Neural progenitor cell (in vitro differentiated cells): ENCODE measurements around the gene TTC24. TPM values are rescaled to one million over a fixed set of nuclear protein-coding genes. Genes with fewer than 3 reads are reported as not detected.

Experiments used
- DNase-seq: peaks from one replicate; pipeline ENCODE4 v3.0.0-alpha.2; 2016; ENCODE audit warnings: low spot score
- H2AFZ ChIP-seq: fragments of 200-600 bp; sonication (generic); replicated peaks from 2 replicates; pipeline ENCODE4 v1.6.1; 2016; ENCODE audit warnings: antibody characterized with exemption
- H3F3A ChIP-seq: fragments of 200-600 bp; sonication (generic); 2 replicates; pipeline ENCODE4 v1.6.1; 2016; ENCODE audit warnings: antibody characterized with exemption, low read depth
- H3K27ac ChIP-seq: fragments of 200-600 bp; sonication (generic); 2 replicates; pipeline ENCODE4 v1.5.1; 2016; ENCODE audit warnings: mild to moderate bottlenecking
- H3K27me3 ChIP-seq: fragments of 200-600 bp; sonication (generic); 2 replicates; pipeline ENCODE4 v1.6.1; 2016; ENCODE audit warnings: mild to moderate bottlenecking, moderate library complexity
- H3K36me3 ChIP-seq: fragments of 200-600 bp; sonication (generic); 2 replicates; pipeline ENCODE4 v1.5.1; 2016
- H3K4me1 ChIP-seq: fragments of 200-600 bp; sonication (generic); 2 replicates; pipeline ENCODE4 v1.6.1; 2016; ENCODE audit warnings: mixed run types
- H3K4me2 ChIP-seq: fragments of 200-600 bp; sonication (generic); 2 replicates; pipeline ENCODE4 v1.6.1; 2016
- H3K4me3 ChIP-seq: fragments of 200-600 bp; sonication (generic); 2 replicates; pipeline ENCODE4 v1.5.1; 2016
- H3K79me2 ChIP-seq: fragments of 200-600 bp; sonication (generic); 2 replicates; pipeline ENCODE4 v1.6.1; 2016; ENCODE audit warnings: low read depth
- H3K9ac ChIP-seq: fragments of 200-600 bp; sonication (generic); 2 replicates; pipeline ENCODE4 v1.6.1; 2016
- H3K9me3 ChIP-seq: fragments of 200-600 bp; sonication (generic); 2 replicates; pipeline ENCODE4 v1.5.1; 2016; ENCODE audit warnings: low read depth
- H4K20me1 ChIP-seq: fragments of 200-600 bp; sonication (generic); 2 replicates; pipeline ENCODE4 v1.6.1; 2016; ENCODE audit warnings: low read depth
- H3K27ac Mint-ChIP-seq: 3 replicates; pipeline ENCODE4 v1.8.0; 2021; ENCODE audit warnings: mixed read lengths
- H3K27me3 Mint-ChIP-seq: 2 replicates; pipeline ENCODE4 v1.8.0; 2022; ENCODE audit warnings: low read depth, mild to moderate bottlenecking, inconsistent platforms, moderate library complexity, mixed read lengths; ENCODE audit not compliant: insufficient read depth
- H3K36me3 Mint-ChIP-seq: 3 replicates; pipeline ENCODE4 v1.8.0; 2021; ENCODE audit warnings: mixed read lengths
- H3K4me1 Mint-ChIP-seq: 3 replicates; pipeline ENCODE4 v1.8.0; 2021; ENCODE audit warnings: mixed read lengths
- H3K4me3 Mint-ChIP-seq: 3 replicates; pipeline ENCODE4 v1.8.0; 2021; ENCODE audit warnings: mild to moderate bottlenecking, moderate library complexity, mixed read lengths
- H3K9me3 Mint-ChIP-seq: 3 replicates; pipeline ENCODE4 v1.8.0; 2020; ENCODE audit warnings: mixed read lengths
- EZH2 ChIP-seq: fragments of 200-600 bp; sonication (generic); IDR thresholded peaks from 2 replicates; pipeline ENCODE4 v1.6.1; 2017; ENCODE audit warnings: antibody characterized with exemption, mild to moderate bottlenecking, moderate library complexity
- EZH2phosphoT487 ChIP-seq: fragments of 200-600 bp; sonication (generic); IDR thresholded peaks from 2 replicates; pipeline ENCODE4 v1.6.1; 2017; ENCODE audit warnings: antibody characterized with exemption
- total RNA-seq: library from RNA; depleted of rRNA; stranded (reverse); fragments of >200 nt; gene quantifications from 2 replicates; pipeline ENCODE4 v1.2.3, GENCODE V29; 2015; ENCODE audit warnings: low replicate concordance
- TF ChIP-seq, protein P1 (sequence below): fragments of 200-600 bp; sonication (generic); IDR thresholded peaks from 2 replicates; pipeline ENCODE4 v1.5.1; 2017; ENCODE audit warnings: antibody characterized with exemption, mild to moderate bottlenecking

The TTC24 gene
- total RNA-seq, 1 donor from 2014 or later: not detected

DNA sequence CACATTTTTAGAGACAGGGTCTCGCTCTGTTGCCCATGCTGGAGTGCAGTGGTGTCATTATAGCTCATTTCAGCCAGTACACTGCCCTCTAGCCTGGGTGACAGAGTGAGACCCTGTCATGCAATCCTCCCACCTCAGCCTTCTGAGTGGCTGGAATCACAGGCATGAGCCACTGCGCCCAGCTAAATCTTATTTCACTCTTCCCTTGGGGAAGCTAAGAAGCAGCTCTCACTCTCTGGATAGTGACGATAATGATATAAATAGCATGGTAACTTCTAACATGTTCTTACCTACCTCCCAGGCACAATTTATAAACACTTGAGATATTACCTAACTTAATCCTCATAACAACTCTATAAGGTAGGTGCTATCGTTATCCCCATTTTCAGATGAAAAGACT lies 32.1 kb upstream of the TTC24 start:
- Histone ChIP-seq H3K79me2 (no peaks in the 10 kb centered on the region), H3K4me2 (no peak overlapping the region), H4K20me1 (no peaks in the 10 kb centered on the region), H3K4me1 (no peaks in the 10 kb centered on the region), H2AFZ (no peak overlapping the region), H3K9me3 (no peaks in the 10 kb centered on the region), H3F3A (no peaks in the 10 kb centered on the region), H3K4me3 (no peak overlapping the region), H3K36me3 (no peaks in the 10 kb centered on the region), H3K27me3 (no peaks in the 10 kb centered on the region), H3K9ac (no peak overlapping the region), H3K27ac (no peak overlapping the region)
- Mint-ChIP-seq H3K36me3 (peaks cover 29% of the 10 kb centered on the region), H3K27me3 (peaks cover 10% of the 10 kb centered on the region), H3K4me3 (no peak overlapping the region), H3K9me3 (no peaks in the 10 kb centered on the region), H3K4me1 (no peaks in the 10 kb centered on the region), H3K27ac (no peak overlapping the region)
- DNase-seq: no peak
- TF ChIP-seq EZH2phosphoT487: no peak
- no peak for TF ChIP-seq EZH2
- TF ChIP-seq, protein P1, sequence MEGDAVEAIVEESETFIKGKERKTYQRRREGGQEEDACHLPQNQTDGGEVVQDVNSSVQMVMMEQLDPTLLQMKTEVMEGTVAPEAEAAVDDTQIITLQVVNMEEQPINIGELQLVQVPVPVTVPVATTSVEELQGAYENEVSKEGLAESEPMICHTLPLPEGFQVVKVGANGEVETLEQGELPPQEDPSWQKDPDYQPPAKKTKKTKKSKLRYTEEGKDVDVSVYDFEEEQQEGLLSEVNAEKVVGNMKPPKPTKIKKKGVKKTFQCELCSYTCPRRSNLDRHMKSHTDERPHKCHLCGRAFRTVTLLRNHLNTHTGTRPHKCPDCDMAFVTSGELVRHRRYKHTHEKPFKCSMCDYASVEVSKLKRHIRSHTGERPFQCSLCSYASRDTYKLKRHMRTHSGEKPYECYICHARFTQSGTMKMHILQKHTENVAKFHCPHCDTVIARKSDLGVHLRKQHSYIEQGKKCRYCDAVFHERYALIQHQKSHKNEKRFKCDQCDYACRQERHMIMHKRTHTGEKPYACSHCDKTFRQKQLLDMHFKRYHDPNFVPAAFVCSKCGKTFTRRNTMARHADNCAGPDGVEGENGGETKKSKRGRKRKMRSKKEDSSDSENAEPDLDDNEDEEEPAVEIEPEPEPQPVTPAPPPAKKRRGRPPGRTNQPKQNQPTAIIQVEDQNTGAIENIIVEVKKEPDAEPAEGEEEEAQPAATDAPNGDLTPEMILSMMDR: no peak

DNA sequence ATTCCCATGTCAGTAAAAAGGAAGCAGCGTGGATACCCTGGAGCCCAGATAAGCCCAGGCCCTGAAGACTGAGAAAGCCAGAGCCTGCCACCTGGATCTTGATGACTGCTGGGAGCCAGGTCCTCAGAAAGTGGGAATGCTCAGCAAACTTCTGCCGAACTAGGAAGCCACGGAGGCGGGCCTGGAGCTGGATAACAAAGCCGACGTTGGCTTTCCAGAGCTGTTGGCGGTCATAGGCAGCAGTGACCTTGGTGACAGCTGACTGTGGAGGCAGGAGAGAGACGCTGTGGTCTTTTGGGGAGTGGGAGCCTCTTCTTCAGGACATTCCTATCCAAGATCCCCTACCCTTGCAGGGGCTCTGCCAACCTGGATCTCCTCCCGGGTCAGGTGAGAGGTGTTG lies 31.5 kb upstream of the TTC24 start:
- Histone ChIP-seq H4K20me1 (no peaks in the 10 kb centered on the region), H3K4me1 (no peaks in the 10 kb centered on the region), H3F3A (no peaks in the 10 kb centered on the region), H3K9ac (no peak overlapping the region), H3K4me2 (no peak overlapping the region), H3K4me3 (no peak overlapping the region), H3K36me3 (no peaks in the 10 kb centered on the region), H2AFZ (no peak overlapping the region), H3K27me3 (no peaks in the 10 kb centered on the region), H3K79me2 (no peaks in the 10 kb centered on the region), H3K27ac (no peak overlapping the region), H3K9me3 (no peaks in the 10 kb centered on the region)
- H3K4me1 Mint-ChIP-seq: no peaks in the 10 kb centered on the region
- H3K36me3 Mint-ChIP-seq: peaks cover 29% of the 10 kb centered on the region
- no peak overlapping the region for H3K27ac Mint-ChIP-seq
- no peaks in the 10 kb centered on the region for H3K9me3 Mint-ChIP-seq
- no peak for TF ChIP-seq EZH2phosphoT487
- TF ChIP-seq EZH2: no peak
- TF ChIP-seq, protein P1: no peak
- DNase-seq: no peak
- no peak overlapping the region for H3K4me3 Mint-ChIP-seq
- peaks cover 10% of the 10 kb centered on the region for H3K27me3 Mint-ChIP-seq

DNA sequence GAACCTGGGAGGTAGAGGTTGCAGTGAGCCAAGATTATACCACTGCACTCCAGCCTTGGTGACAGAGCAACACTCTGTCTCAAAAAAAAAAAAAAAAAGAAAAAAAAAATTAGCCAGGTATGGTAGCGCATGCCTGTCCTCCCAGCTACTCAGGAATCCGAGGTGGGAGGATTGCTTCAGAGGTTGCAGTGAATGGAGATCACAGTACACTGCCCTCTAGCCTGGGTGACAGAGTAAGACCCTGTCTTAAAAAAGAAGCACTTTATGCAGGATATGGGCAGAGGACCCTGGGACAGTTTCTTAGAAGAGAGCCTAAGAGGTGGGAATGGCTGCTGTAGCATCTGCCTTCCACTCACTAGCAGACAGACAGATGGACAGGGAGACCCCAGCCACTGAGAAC lies 30.1 kb upstream of the TTC24 start:
- Histone ChIP-seq H3K36me3 (no peaks in the 10 kb centered on the region), H3K27ac (no peak overlapping the region), H3K27me3 (no peaks in the 10 kb centered on the region), H3K9me3 (no peaks in the 10 kb centered on the region), H3K4me2 (no peak overlapping the region), H3F3A (no peaks in the 10 kb centered on the region), H2AFZ (no peak overlapping the region), H3K4me3 (no peak overlapping the region), H4K20me1 (no peaks in the 10 kb centered on the region), H3K9ac (no peak overlapping the region), H3K4me1 (no peaks in the 10 kb centered on the region), H3K79me2 (no peaks in the 10 kb centered on the region)
- H3K9me3 Mint-ChIP-seq: no peaks in the 10 kb centered on the region
- peaks cover 28% of the 10 kb centered on the region for H3K36me3 Mint-ChIP-seq
- DNase-seq: no peak
- no peak for TF ChIP-seq EZH2phosphoT487
- TF ChIP-seq, protein P1: no peak
- no peak for TF ChIP-seq EZH2
- no peak overlapping the region for H3K27ac Mint-ChIP-seq
- H3K4me3 Mint-ChIP-seq: no peak overlapping the region
- no peaks in the 10 kb centered on the region for H3K4me1 Mint-ChIP-seq
- peaks cover 10% of the 10 kb centered on the region for H3K27me3 Mint-ChIP-seq

DNA sequence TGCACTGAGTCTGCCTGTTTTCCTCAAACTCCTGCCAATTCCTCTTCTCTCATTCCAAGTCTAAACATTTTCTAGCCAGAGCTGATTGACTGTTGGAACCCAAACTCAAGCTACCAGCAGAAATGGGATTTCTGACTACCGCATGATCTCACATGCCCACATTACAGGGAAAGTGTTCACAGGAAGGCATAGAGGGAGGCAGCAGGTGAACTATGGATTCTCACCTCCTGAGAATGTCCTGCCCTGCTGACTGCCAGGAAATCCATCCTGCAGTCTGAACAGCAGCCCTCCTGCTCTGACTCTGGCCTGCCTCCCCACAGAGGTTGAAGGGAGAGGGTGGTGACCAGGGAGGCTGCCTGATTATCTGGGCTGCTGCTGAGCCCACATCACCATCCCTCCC lies 29.7 kb upstream of the TTC24 start:
- Mint-ChIP-seq H3K9me3 (no peaks in the 10 kb centered on the region), H3K4me1 (no peaks in the 10 kb centered on the region), H3K36me3 (peaks cover 26% of the 10 kb centered on the region), H3K4me3 (no peak overlapping the region), H3K27ac (no peak overlapping the region), H3K27me3 (peaks cover 10% of the 10 kb centered on the region)
- DNase-seq: no peak
- no peaks in the 10 kb centered on the region for H3K9me3 ChIP-seq
- no peak overlapping the region for H2AFZ ChIP-seq
- H3F3A ChIP-seq: no peaks in the 10 kb centered on the region
- no peaks in the 10 kb centered on the region for H3K4me1 ChIP-seq
- no peaks in the 10 kb centered on the region for H4K20me1 ChIP-seq
- H3K36me3 ChIP-seq: no peaks in the 10 kb centered on the region
- no peak overlapping the region for H3K4me2 ChIP-seq
- H3K9ac ChIP-seq: no peak overlapping the region
- no peaks in the 10 kb centered on the region for H3K27me3 ChIP-seq
- TF ChIP-seq EZH2phosphoT487: no peak
- TF ChIP-seq, protein P1: no peak
- TF ChIP-seq EZH2: no peak
- H3K79me2 ChIP-seq: no peaks in the 10 kb centered on the region
- no peak overlapping the region for H3K27ac ChIP-seq
- no peak overlapping the region for H3K4me3 ChIP-seq
